Psoas muscle (tissue), 8 donors: ENCODE data around the gene FTCDNL1. TPM values are rescaled to one million over a fixed set of nuclear protein-coding genes. Genes with fewer than 3 reads are reported as not detected.
A peak's percentile ranks its signal among the peaks of the same experiment; 100 is the strongest.

Experiments used
- ATAC-seq, 4 donors: fragments of 200-7000 bp; cut with Tn5 transposase; one replicate each; pipeline ENCODE4 v1.9.1; 2020; ENCODE audit warnings: moderate library complexity in 3 of 4, mild to moderate bottlenecking in 2 of 4
- DNase-seq, 2 donors: peaks; one replicate each; pipeline ENCODE4 v3.0.0-alpha.2; 2020
- H3K27ac ChIP-seq: fragments of 200-600 bp; one replicate; pipeline ENCODE4 v1.8.0; 2022
- H3K27me3 ChIP-seq, 3 donors: fragments of 200-600 bp in 1 of 3; one replicate each; pipeline versions ENCODE4 v1.6.1 to v1.8.0; 2013 to 2022; ENCODE audit warnings: low read length in 2 of 3, mild to moderate bottlenecking in 2 of 3, moderate library complexity in 1 of 3; ENCODE audit not compliant: insufficient read depth in 3 of 3
- H3K36me3 ChIP-seq, 2 donors: fragments of 200-600 bp in 1 of 2; one replicate each; pipeline versions ENCODE4 v1.6.1 to v1.8.0; 2013 to 2022; ENCODE audit warnings: low read depth in 1 of 2, mild to moderate bottlenecking in 1 of 2, moderate library complexity in 1 of 2; ENCODE audit not compliant: insufficient read depth in 1 of 2
- H3K4me1 ChIP-seq: fragments of 200-600 bp; one replicate; pipeline ENCODE4 v1.8.0; 2022
- H3K4me3 ChIP-seq: fragments of 200-600 bp; one replicate; pipeline ENCODE4 v1.8.0; 2022; ENCODE audit warnings: mild to moderate bottlenecking
- H3K9me3 ChIP-seq: fragments of 200-600 bp; one replicate; pipeline ENCODE4 v1.8.0; 2022
- WGBS, 3 donors: extraction: QIAGEN DNeasy Blood & Tissue Kit; methylation state at CpG; one replicate each; pipeline versions ENCODE4 v1.1.6 to v1.1.7; 2013; 5-methylcytosine and 5-hydroxymethylcytosine counted together
- intact Hi-C, 2 donors: fragments of 100-400 bp; cut with DNase I; formaldehyde crosslinking; loops; one replicate each; pipeline versions ENCODE4 v1.11.0 to v1.14.2; 2022
- polyA plus RNA-seq, 3 donors: library from polyadenylated mRNA; stranded (reverse); fragments of 200-250 nt; gene quantifications; one replicate each; pipeline ENCODE4 v1.2.3, GENCODE V29; 2013
- total RNA-seq, 4 donors: library from RNA; stranded (reverse); fragmentation: NEBNext Ultra II Directional in 2 of 4; extraction: Animal tissue kit (Norgen Biotek cat#: 25700) in 2 of 4; gene quantifications; one replicate each; pipeline versions ENCODE4 v1.2.1 to v1.2.4, GENCODE V29; 2021 to 2023
- TF ChIP-seq, protein P1 (sequence below): fragments of 200-600 bp; IDR thresholded peaks from one replicate; pipeline ENCODE4 v1.8.0; 2022; ENCODE audit warnings: antibody characterized with exemption
- donor health status: healthy with polysubstance abuse.
- donor health status: DM: no; HTN: no; CAD: no; lungs with moderate emphysema.
- donor health status: Bipolar disorder and iron deficiency.
- donor health status: healthy.
- donor health status: DM: yes; HTN: yes; CAD: no.
- donor health status: DM: no; HTN: no; CAD: no.
- donor health status: DM: no; HTN: no; CAD: no.
- donor health status: DM: yes; HTN: yes; CAD: no.

FTCDNL1 gene
- total and polyA plus RNA-seq, 7 donors: 4.9 to 25.7 (median 9.0) TPM

DNA sequence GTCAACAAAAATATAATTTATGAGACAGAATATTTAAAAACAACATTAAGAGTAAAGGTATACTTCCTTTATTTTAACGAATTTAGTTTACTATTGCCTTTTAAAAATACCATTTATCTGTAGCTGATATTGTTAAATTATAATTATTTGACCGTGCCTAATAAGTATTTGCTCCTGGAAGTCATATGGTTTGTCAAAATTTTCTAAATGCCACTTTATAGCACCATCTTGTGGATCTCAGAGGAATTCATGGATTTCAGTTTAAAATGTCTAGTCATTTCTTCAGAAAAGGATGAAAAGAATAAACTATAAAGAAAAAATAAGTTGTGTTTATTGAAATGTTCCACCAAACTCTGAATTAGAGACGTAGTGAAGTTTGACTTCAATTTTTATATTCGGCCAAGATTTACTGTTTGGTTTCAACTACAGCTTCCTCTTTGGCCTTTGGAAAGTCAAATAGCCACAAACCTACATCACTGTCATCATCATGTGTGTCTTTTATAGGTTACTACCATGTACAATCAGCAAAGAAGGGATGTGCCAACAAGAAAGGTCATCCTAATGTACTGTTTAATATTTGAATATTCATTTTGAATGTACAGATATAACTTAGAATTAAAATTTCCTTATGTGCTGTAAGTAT is 10.3 kb upstream of the FTCDNL1 start:
- intact Hi-C loops: no loop called here
- no peak for ATAC-seq
- no peaks in the 10 kb centered on the region for H3K36me3 ChIP-seq
- no peak overlapping the region for H3K4me3 ChIP-seq
- peaks cover 9% of the 10 kb centered on the region for H3K4me1 ChIP-seq
- no peak for DNase-seq
- TF ChIP-seq, protein P1, sequence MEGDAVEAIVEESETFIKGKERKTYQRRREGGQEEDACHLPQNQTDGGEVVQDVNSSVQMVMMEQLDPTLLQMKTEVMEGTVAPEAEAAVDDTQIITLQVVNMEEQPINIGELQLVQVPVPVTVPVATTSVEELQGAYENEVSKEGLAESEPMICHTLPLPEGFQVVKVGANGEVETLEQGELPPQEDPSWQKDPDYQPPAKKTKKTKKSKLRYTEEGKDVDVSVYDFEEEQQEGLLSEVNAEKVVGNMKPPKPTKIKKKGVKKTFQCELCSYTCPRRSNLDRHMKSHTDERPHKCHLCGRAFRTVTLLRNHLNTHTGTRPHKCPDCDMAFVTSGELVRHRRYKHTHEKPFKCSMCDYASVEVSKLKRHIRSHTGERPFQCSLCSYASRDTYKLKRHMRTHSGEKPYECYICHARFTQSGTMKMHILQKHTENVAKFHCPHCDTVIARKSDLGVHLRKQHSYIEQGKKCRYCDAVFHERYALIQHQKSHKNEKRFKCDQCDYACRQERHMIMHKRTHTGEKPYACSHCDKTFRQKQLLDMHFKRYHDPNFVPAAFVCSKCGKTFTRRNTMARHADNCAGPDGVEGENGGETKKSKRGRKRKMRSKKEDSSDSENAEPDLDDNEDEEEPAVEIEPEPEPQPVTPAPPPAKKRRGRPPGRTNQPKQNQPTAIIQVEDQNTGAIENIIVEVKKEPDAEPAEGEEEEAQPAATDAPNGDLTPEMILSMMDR: peak; percentile 44
- no peaks in the 10 kb centered on the region for H3K9me3 ChIP-seq
- H3K27me3 ChIP-seq: no peaks in the 10 kb centered on the region
- no peak overlapping the region for H3K27ac ChIP-seq
- 21 to 24% (median 24%) methylated on average over 4 of the region's 4 CpGs for WGBS, 3 donors

DNA sequence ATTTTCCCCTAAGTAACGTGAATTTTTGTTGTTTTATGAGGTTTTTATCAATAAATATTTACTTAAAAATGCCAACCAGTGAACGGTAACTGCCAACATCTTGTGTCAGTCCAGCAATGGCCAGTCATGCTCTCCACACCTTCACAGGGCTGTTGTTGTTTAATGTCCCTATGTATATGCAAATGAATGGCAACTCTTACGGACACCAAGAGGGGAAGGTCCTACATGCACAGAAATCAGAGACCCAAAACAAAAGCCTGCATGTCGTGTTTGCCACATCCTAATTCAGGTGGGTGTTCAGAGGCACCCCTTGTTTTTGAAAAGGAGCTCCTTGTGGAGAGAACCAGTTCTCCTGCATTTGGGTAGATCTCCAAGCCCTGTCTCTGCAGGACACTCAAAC is 4.8 kb upstream of the FTCDNL1 start:
- Histone ChIP-seq H3K4me3 (no peak overlapping the region), H3K36me3 (no peaks in the 10 kb centered on the region), H3K4me1 (no peaks in the 10 kb centered on the region), H3K27me3 (no peaks in the 10 kb centered on the region), H3K9me3 (no peaks in the 10 kb centered on the region), H3K27ac (no peak overlapping the region)
- ATAC-seq (no peak), DNase-seq (no peak)
- WGBS, 3 donors: 48 to 60% (median 55%) methylated on average over 4 of the region's 4 CpGs
- intact Hi-C loops: loop anchor here in 1 of 2 donors (10.0 kb wide), 1 partner anchor 89 kb away; no protein-coding TSS in a partner anchor
- TF ChIP-seq, protein P1: no peak

DNA sequence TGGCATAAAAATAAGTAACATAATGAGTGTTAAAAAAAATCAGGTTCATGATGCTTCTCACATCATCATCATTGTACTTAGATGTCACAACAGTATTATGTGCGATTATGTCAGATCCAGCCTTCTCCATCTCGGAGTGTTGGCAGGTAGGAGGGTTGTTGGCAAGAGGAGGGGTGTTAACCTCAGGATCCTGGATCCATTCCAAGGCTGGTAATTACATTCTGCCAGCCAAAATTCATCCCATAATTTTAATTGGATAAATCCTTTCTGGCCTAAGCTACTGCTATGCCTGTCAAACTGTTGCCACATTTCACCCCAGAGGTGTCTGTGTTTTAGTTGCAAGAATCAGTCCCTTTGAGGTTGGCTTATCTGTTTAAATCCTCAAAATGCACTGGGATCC is 891 bp upstream of the FTCDNL1 start:
- no peak for DNase-seq
- ATAC-seq: peak in 2 of 4 donors; percentile 42 to 49
- 46 to 78% (median 52%) methylated on average over 2 of the region's 2 CpGs for WGBS, 3 donors
- no peaks in the 10 kb centered on the region for H3K4me1 ChIP-seq
- no peak overlapping the region for H3K4me3 ChIP-seq
- no peaks in the 10 kb centered on the region for H3K9me3 ChIP-seq
- no peaks in the 10 kb centered on the region for H3K27me3 ChIP-seq
- TF ChIP-seq, protein P1: no peak
- H3K27ac ChIP-seq: peak overlapping the region; percentile 88
- H3K36me3 ChIP-seq: peaks cover 0 to under 1% of the 10 kb centered on the region in 2 donors
- intact Hi-C loops: loop anchor here (5.0 to 10.0 kb wide), 3 partner anchors 60 to 93 kb away; partner anchors contain the start of gene C2orf69 (in 1 of the 2)

DNA sequence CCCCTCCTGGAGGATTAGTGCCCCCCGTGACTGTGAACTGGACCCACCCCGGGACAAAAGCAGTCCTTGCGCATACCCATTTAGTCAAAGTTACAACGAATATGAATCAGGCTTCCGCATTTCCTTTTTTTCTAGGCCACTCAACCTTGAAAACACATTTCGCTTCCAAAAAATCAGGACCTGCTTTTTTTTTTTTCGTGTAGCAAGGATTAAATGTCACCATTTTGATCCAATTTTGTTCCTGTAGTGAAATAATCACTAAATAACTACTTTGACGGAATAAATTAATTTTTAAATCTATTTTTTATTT is 464 bp upstream of the FTCDNL1 start:
- no peak for ATAC-seq
- WGBS, 3 donors: 27 to 43% (median 32%) methylated on average over 8 of the region's 8 CpGs
- H3K36me3 ChIP-seq: peaks cover 0 to 5% of the 10 kb centered on the region in 2 donors
- TF ChIP-seq, protein P1: no peak
- H3K27ac ChIP-seq: peak overlapping the region; percentile 88
- no peaks in the 10 kb centered on the region for H3K9me3 ChIP-seq
- DNase-seq: peak in 1 of 2 donors; percentile 55
- intact Hi-C loops: loop anchor here (5.0 to 10.0 kb wide), 3 partner anchors 61 to 93 kb away; partner anchors contain the start of gene C2orf69 (in 1 of the 2)
- H3K27me3 ChIP-seq: no peaks in the 10 kb centered on the region
- H3K4me1 ChIP-seq: no peaks in the 10 kb centered on the region
- peak overlapping the region; percentile 80 for H3K4me3 ChIP-seq
